HUES48 (cell line): Measurements from ENCODE around the gene TCAIM.

Experiments
- H3K27ac ChIP-seq: one replicate; pipeline ENCODE4 v1.7.0; 2013; ENCODE audit warnings: low read depth, low read length, inconsistent platforms
- H3K27me3 ChIP-seq: 2 replicates; pipeline ENCODE4 v1.6.1; 2013; ENCODE audit warnings: mild to moderate bottlenecking, low read length; ENCODE audit not compliant: control insufficient read depth, insufficient read depth
- H3K36me3 ChIP-seq: 2 replicates; pipeline ENCODE4 v1.6.1; 2013; ENCODE audit warnings: low read length; ENCODE audit not compliant: control insufficient read depth, insufficient read depth
- H3K4me1 ChIP-seq: 2 replicates; pipeline ENCODE4 v1.6.1; 2013; ENCODE audit warnings: mild to moderate bottlenecking, low read length; ENCODE audit not compliant: control insufficient read depth, insufficient read depth
- H3K4me3 ChIP-seq: 2 replicates; pipeline ENCODE4 v1.5.1; 2013; ENCODE audit warnings: mild to moderate bottlenecking, low read depth, low read length
- H3K9ac ChIP-seq: 2 replicates; pipeline ENCODE4 v1.6.1; 2013; ENCODE audit warnings: mild to moderate bottlenecking, low read depth, low read length, moderate library complexity
- H3K9me3 ChIP-seq: 2 replicates; pipeline ENCODE4 v1.6.1; 2013; ENCODE audit warnings: low read length; ENCODE audit not compliant: control insufficient read depth, insufficient read depth

The TCAIM gene

GRCh38 chr3:44446929-44447328, 108.4 kb downstream of the TCAIM start:
- H3K4me1 ChIP-seq = no peaks in the 10 kb centered on the region
- H3K9me3 ChIP-seq = peaks cover 11% of the 10 kb centered on the region; the same call in 1 of the 2 replicates
- H3K9ac ChIP-seq = no peak overlapping the region
- H3K27ac ChIP-seq = no peak overlapping the region
- no peak overlapping the region for H3K4me3 ChIP-seq
- H3K36me3 ChIP-seq = peaks cover 81% of the 10 kb centered on the region
- H3K27me3 ChIP-seq = no peaks in the 10 kb centered on the region

DNA sequence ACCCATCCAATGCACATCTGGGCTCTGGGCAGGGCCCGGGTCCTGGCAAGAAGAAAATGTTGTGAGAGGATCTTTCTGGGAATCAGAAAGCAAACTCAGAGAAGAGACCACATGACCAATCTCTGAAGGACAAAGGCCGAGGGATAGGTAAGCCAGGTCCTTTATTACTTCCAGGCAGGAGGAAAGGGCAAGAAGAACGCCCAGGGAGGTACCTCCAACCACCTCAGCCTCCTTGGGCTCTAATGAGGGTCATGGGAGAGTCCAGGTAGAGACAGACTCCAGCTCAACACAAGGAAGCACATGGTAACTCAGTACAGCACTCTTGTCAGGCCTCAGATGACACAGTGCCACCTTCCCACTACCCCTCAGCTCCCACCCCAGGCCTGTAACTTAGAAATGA, 112.9 kb downstream of the TCAIM start:
- Histone ChIP-seq H3K4me3 (no peak overlapping the region), H3K9ac (no peak overlapping the region), H3K27ac (no peak overlapping the region), H3K36me3 (peaks cover 84% of the 10 kb centered on the region), H3K9me3 (peaks cover 11% of the 10 kb centered on the region; the same call in 1 of the 2 replicates), H3K4me1 (no peaks in the 10 kb centered on the region), H3K27me3 (no peaks in the 10 kb centered on the region)

DNA sequence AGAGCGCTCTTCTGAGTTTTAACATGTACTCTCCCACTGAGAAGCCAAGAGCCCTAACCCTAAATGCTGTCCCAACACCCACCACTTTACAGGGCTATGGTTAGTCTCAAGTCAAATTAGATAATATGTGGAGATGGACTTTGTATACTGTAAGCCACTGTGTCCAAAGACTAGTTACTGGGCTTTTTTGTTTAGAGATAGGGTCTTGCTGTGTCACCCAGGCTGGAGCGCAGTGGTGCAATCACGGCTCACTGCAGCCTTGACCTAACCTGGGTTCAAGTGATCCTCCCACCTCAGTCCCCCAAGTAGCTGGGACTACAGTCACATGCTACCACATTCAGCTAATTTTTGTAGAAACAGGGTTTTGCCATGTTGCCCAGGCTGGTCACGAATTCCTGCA, 115.7 kb downstream of the TCAIM start:
- Histone ChIP-seq H3K36me3 (peaks cover 65% of the 10 kb centered on the region), H3K9me3 (no peaks in the 10 kb centered on the region), H3K4me3 (no peak overlapping the region), H3K27me3 (no peaks in the 10 kb centered on the region), H3K27ac (no peak overlapping the region), H3K9ac (no peak overlapping the region), H3K4me1 (no peaks in the 10 kb centered on the region)

- no peaks in the 10 kb centered on the region for H3K4me1 ChIP-seq
- H3K9me3 ChIP-seq = peaks cover 6% of the 10 kb centered on the region; the same call in 1 of the 2 replicates
- no peak overlapping the region for H3K27ac ChIP-seq
- no peak overlapping the region for H3K4me3 ChIP-seq
- peaks cover 54% of the 10 kb centered on the region for H3K36me3 ChIP-seq
- no peaks in the 10 kb centered on the region for H3K27me3 ChIP-seq
- H3K9ac ChIP-seq = no peak overlapping the region
Measured at GRCh38 chr3:44455318-44455717, 116.8 kb downstream of the TCAIM start.
